ENCODE data around the gene NEXMIF.
"Not testable (repeated sequence)": the region's sequence is repeated elsewhere in the genome, so short reads cannot be mapped to it uniquely, and the experiment has no call there.

NEXMIF gene

GRCh38 chrX:74925225-74926088 lies at the start of gene NEXMIF:
Gene NEXMIF (minus strand): TSS chrX:74925452.
- DNase-seq (ENCODE audit: low read depth), result no peak

GRCh38 chrX:74961962-74962361 lies 36.7 kb upstream of the NEXMIF start:
- DNase-seq (ENCODE audit: low read depth), result not testable (repeated sequence)

- DNase-seq (ENCODE audit: low read depth), result no peak
These were observed 24.5 kb upstream of the NEXMIF start for GRCh38 chrX:74949717-74950116.

- DNase-seq (ENCODE audit: low read depth), result no peak
These were observed 15.2 kb upstream of the NEXMIF start for GRCh38 chrX:74940414-74940813.

GRCh38 chrX:74931214-74931613 lies 6.0 kb upstream of the NEXMIF start:
- no peak for DNase-seq (ENCODE audit: low read depth)

- DNase-seq (ENCODE audit: low read depth), result no peak
These were observed 615 bp downstream of the NEXMIF start for GRCh38 chrX:74924449-74925224.

- no peak for DNase-seq (ENCODE audit: low read depth)
These were observed 1.3 kb downstream of the NEXMIF start for GRCh38 chrX:74923942-74924448.

GRCh38 chrX:74922922-74923543 lies 2.2 kb downstream of the NEXMIF start:
- DNase-seq (ENCODE audit: low read depth), result no peak

- DNase-seq (ENCODE audit: low read depth), result no peak
These were observed 13.8 kb downstream of the NEXMIF start for GRCh38 chrX:74911494-74911893.

- no peak for DNase-seq (ENCODE audit: low read depth)
These were observed 18.8 kb downstream of the NEXMIF start for GRCh38 chrX:74906417-74906816.

GRCh38 chrX:74902806-74903205 lies 22.4 kb downstream of the NEXMIF start:
- DNase-seq (ENCODE audit: low read depth), result no peak

- DNase-seq (ENCODE audit: low read depth), result no peak
These were observed 32.7 kb downstream of the NEXMIF start for GRCh38 chrX:74892561-74892960.

GRCh38 chrX:74890676-74891430 lies 34.4 kb downstream of the NEXMIF start:
- DNase-seq (ENCODE audit: low read depth), result no peak

GRCh38 chrX:74882383-74882782 lies 42.9 kb downstream of the NEXMIF start:
- DNase-seq (ENCODE audit: low read depth), result not testable (repeated sequence)

GRCh38 chrX:74865725-74866124 lies 59.5 kb downstream of the NEXMIF start:
- no peak for DNase-seq (ENCODE audit: low read depth)

GRCh38 chrX:74853255-74853654 lies 72.0 kb downstream of the NEXMIF start:
- DNase-seq (ENCODE audit: low read depth), result no peak

- DNase-seq (ENCODE audit: low read depth), result no peak
These were observed 89.7 kb downstream of the NEXMIF start for GRCh38 chrX:74835566-74835965.

- DNase-seq (ENCODE audit: low read depth), result not testable (repeated sequence)
These were observed 105.5 kb downstream of the NEXMIF start for GRCh38 chrX:74819797-74820196.

GRCh38 chrX:74814681-74815080 lies 110.6 kb downstream of the NEXMIF start:
- no peak for DNase-seq (ENCODE audit: low read depth)

- DNase-seq (ENCODE audit: low read depth), result no peak
These were observed 120.7 kb downstream of the NEXMIF start for GRCh38 chrX:74804574-74804973.

GRCh38 chrX:74800062-74800461 lies 125.2 kb downstream of the NEXMIF start:
- no peak for DNase-seq (ENCODE audit: low read depth)
